ENCODE data around the gene EIF4G2. TPM values are rescaled to one million over a fixed set of nuclear protein-coding genes. Genes with fewer than 3 reads are reported as not detected.

Gene EIF4G2
- total and polyA plus RNA-seq, 10 of the 15 experiments (the other 5 are each of a cell fraction or from before 2014, with no cell fraction given): 210 to 1,104 (median 713) TPM

DNA sequence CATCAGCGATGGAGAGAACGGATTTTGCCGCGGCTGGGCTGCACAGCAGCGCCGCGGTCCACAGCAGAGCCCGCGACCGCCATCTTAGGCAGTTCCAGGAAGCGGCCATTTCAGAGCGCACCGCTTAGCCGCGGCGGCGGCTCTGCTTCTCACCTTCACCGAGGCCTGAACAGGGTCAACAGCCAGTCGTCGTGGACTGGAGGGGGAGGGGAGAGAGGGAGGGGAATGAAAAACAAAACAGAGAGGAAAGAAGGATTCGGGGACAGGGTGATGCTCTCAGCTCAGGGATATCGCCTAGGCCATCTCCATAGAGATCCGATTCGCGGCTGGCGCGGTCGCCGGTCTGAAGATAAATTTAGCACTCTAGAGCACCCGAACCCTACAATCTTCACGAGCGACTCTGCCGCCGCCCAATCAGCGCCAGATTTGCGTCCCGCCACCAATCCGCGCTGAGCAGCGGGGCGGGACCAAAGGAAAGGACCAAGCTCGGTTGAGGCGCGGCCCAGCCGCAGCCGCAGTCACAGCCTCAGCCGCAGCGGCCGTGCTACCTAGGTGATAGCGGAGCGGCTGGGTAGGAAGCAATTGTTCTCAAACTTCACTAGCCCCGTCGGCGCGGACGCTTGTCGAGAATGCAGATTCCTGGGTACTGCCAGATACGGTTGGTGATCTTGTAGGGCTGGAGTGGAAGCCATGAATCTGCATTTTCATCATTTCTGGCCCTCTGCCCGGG, 49.1 kb upstream of the EIF4G2 start, which contains the start of gene ZBED5 (continued):
- TF ChIP-seq BRCA1 (IDR thresholded peaks at IDR 0.05; ENCODE audit: low read depth, low read length): 0 out of 2 replicates have a peak, but pooled peaks have one; percentile 9
- TF ChIP-seq ZNF622 (IDR thresholded peaks at IDR 0.05): peak; percentile 85
- no peak for TF ChIP-seq ZNF384 (IDR thresholded peaks at IDR 0.05; ENCODE audit: borderline replicate concordance, low read depth, low read length)
- TF ChIP-seq CBFB (IDR thresholded peaks at IDR 0.05; ENCODE audit: low read depth): peak; percentile 95
- TF ChIP-seq GABPA (IDR thresholded peaks at IDR 0.05; ENCODE audit: low read depth): no peak
- TF ChIP-seq MXI1 (IDR thresholded peaks at IDR 0.05; ENCODE audit: low read depth, low read length): peak; percentile 14
- TF ChIP-seq TAF1 (IDR thresholded peaks at IDR 0.05; ENCODE audit: borderline replicate concordance, low read depth, low read length): peak; percentile 68; the same call in 1 of the 2 replicates
- TF ChIP-seq, protein P1, sequence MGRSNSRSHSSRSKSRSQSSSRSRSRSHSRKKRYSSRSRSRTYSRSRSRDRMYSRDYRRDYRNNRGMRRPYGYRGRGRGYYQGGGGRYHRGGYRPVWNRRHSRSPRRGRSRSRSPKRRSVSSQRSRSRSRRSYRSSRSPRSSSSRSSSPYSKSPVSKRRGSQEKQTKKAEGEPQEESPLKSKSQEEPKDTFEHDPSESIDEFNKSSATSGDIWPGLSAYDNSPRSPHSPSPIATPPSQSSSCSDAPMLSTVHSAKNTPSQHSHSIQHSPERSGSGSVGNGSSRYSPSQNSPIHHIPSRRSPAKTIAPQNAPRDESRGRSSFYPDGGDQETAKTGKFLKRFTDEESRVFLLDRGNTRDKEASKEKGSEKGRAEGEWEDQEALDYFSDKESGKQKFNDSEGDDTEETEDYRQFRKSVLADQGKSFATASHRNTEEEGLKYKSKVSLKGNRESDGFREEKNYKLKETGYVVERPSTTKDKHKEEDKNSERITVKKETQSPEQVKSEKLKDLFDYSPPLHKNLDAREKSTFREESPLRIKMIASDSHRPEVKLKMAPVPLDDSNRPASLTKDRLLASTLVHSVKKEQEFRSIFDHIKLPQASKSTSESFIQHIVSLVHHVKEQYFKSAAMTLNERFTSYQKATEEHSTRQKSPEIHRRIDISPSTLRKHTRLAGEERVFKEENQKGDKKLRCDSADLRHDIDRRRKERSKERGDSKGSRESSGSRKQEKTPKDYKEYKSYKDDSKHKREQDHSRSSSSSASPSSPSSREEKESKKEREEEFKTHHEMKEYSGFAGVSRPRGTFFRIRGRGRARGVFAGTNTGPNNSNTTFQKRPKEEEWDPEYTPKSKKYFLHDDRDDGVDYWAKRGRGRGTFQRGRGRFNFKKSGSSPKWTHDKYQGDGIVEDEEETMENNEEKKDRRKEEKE (IDR thresholded peaks at IDR 0.05): no peak
- TF ChIP-seq CBX5 (IDR thresholded peaks at IDR 0.05; ENCODE audit: low read depth): peak; percentile 50; the same call in 1 of the 2 replicates
- TF ChIP-seq, protein P2, sequence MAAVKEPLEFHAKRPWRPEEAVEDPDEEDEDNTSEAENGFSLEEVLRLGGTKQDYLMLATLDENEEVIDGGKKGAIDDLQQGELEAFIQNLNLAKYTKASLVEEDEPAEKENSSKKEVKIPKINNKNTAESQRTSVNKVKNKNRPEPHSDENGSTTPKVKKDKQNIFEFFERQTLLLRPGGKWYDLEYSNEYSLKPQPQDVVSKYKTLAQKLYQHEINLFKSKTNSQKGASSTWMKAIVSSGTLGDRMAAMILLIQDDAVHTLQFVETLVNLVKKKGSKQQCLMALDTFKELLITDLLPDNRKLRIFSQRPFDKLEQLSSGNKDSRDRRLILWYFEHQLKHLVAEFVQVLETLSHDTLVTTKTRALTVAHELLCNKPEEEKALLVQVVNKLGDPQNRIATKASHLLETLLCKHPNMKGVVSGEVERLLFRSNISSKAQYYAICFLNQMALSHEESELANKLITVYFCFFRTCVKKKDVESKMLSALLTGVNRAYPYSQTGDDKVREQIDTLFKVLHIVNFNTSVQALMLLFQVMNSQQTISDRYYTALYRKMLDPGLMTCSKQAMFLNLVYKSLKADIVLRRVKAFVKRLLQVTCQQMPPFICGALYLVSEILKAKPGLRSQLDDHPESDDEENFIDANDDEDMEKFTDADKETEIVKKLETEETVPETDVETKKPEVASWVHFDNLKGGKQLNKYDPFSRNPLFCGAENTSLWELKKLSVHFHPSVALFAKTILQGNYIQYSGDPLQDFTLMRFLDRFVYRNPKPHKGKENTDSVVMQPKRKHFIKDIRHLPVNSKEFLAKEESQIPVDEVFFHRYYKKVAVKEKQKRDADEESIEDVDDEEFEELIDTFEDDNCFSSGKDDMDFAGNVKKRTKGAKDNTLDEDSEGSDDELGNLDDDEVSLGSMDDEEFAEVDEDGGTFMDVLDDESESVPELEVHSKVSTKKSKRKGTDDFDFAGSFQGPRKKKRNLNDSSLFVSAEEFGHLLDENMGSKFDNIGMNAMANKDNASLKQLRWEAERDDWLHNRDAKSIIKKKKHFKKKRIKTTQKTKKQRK (IDR thresholded peaks at IDR 0.05; ENCODE audit: low read depth, low read length): no peak
- no peak for TF ChIP-seq KDM1A (IDR thresholded peaks at IDR 0.05; ENCODE audit: borderline replicate concordance)
- no peak; the same call in 1 of the 2 replicates for TF ChIP-seq LARP7 (IDR thresholded peaks at IDR 0.05)
- TF ChIP-seq TCF12 (IDR thresholded peaks at IDR 0.05; ENCODE audit: low read depth, low read length): peak; percentile 54; the same call in 1 of the 2 replicates
- TF ChIP-seq RBBP5 (conservative IDR thresholded peaks at IDR 0.05): no peak; the same call in 1 of the 2 replicates
- peak; percentile 50; the same call in 1 of the 2 replicates for TF ChIP-seq CHD1 (IDR thresholded peaks at IDR 0.05; ENCODE audit: low read depth, low read length)
- TF ChIP-seq, protein P3, sequence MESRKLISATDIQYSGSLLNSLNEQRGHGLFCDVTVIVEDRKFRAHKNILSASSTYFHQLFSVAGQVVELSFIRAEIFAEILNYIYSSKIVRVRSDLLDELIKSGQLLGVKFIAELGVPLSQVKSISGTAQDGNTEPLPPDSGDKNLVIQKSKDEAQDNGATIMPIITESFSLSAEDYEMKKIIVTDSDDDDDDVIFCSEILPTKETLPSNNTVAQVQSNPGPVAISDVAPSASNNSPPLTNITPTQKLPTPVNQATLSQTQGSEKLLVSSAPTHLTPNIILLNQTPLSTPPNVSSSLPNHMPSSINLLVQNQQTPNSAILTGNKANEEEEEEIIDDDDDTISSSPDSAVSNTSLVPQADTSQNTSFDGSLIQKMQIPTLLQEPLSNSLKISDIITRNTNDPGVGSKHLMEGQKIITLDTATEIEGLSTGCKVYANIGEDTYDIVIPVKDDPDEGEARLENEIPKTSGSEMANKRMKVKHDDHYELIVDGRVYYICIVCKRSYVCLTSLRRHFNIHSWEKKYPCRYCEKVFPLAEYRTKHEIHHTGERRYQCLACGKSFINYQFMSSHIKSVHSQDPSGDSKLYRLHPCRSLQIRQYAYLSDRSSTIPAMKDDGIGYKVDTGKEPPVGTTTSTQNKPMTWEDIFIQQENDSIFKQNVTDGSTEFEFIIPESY (IDR thresholded peaks at IDR 0.05): no peak
- TF ChIP-seq GATAD2B (conservative IDR thresholded peaks at IDR 0.05; ENCODE audit: low read depth): peak; percentile 25
- peak; percentile 88 for TF ChIP-seq NR2C1 (IDR thresholded peaks at IDR 0.05)
- no peak for TF ChIP-seq SUZ12 (IDR thresholded peaks at IDR 0.05; ENCODE audit: unreplicated experiment)
- no peak for TF ChIP-seq HDGF (IDR thresholded peaks at IDR 0.05)
- TF ChIP-seq PML (IDR thresholded peaks at IDR 0.05; ENCODE audit: low read length): peak; percentile 87
- no peak for TF ChIP-seq CEBPB (IDR thresholded peaks at IDR 0.05; ENCODE audit: borderline replicate concordance in 1 of 2, low read depth in 2 of 2, low read length in 2 of 2)
- no peak for TF ChIP-seq STAT3 (IDR thresholded peaks at IDR 0.05; ENCODE audit: low read depth, low read length)
- no peak for TF ChIP-seq FOXM1 (IDR thresholded peaks at IDR 0.05; ENCODE audit: low read depth, low read length)

All from GM12878 (cell line).